NCI-H226 (cell line): ENCODE data around the gene ATG7.
"Not testable (repeated sequence)": the region's sequence is repeated elsewhere in the genome, so short reads cannot be mapped to it uniquely, and the experiment has no call there.

Experiments used
- DNase-seq: peaks from one replicate; pipeline ENCODE4 v3.0.0-alpha.2; 2015

Gene ATG7

DNA sequence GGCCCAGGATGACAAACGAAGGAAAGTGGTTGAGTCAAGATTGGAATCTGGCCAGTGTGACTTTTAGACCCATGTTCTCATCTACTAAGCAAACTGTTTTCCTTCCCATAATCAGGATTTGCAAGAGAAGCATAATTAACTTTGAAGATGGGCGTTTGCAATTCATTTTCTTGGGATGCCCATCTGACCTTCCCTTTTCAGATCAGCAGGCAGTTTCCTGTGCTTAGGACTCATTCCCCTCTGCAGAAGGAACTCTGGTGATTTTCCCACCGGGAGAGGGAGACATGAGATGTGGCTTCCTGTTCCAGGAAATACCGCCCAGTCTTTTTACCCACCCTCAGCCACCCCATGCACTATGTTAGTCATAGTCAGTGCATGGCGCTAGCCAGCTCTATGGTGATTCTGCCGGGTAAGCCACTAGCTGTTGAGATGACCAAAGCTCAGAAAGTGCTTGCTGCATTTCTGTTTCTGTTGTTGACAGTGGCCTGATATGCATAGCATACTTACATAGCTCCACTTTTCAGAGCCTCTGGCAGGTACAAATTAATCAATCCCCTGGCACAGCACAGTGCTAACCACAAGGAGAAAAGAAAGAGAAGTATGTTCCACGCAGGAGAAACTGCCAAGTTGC is 242.1 kb downstream of the ATG7 start:
- DNase-seq: peak; percentile 86

DNA sequence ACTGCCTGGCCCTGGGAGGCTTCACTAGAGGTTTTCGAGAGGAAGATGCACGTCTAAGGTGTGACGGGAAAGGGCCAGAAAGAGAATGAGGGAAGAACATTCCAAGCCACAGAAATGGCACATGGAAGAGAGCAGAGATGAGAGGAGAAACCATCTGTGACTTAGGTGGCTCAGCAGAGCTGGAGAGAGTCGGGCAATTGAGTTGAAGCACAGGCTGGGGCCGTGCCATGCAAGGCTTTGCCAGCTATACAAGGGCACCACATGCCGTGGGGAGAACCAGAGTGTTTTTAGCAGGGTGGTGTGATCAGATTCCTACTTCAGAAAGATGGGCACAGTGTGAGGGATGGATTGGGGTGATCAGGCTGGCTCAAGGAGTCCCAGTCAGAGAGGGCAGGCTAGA is 245.4 kb downstream of the ATG7 start:
- no peak for DNase-seq

DNA sequence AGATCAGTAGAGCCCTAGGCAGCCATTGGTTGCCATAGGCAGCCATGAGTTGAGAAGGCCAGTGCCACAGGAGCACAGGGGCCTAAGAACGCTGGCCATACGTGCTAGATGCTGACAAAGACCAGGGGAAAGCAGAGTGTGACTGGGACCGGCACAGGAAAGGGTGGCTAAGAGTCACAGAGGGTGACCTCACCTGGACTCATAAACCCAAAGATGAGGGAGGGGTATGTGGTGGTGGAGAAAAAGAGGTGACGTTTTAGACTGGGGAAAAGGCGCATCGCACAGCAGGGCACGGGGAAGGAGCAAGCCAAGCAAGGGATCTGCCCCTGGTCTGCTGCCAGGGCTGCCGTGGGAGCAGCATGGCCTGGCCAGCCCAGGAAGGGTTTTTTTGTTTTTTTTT is 249.0 kb downstream of the ATG7 start:
- no peak for DNase-seq

DNA sequence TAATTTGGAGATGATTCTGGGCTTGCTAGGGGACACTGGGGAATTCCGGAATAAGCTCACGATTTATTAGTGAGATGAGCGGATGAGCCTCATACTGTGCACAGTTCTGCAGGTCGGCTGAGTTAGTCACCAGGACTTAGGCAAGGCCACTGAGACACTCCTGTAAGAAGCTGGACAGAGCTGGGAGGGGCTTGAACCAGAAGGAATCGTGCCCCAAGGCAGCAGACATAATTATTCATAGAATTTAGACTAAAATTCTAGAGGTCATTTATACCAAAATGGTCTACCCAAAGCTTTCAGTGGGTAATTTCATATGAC is 250.2 kb downstream of the ATG7 start:
- DNase-seq: no peak

DNA sequence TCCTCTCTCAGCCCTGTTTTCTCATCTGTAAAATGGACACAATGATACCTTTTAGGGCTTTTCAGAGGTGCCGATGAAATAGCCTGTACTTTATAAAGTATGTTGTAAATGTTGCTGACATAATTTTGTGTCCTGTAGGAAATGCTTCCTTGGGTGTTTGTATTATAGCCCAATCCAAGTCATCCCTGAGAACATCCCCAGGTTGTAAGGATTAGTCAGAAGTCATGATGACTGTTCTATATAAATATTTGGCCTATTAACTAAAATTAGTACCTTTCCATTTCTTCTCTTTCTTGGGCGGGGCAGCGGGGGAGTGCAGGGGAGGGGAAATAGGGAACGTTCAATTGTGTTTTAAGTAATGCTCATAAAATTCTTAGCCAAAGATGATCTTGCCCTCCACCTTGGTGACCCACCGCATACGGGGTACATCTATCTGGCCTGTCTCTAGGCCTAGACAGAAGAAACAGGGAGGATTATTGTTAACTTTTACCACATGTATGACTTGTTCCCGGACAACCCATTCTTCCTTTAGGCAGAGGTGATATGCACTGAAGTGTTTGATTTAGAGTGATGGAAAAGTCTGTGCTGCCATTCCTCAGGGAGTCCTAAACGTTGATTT is 250.9 kb downstream of the ATG7 start:
- peak; percentile 29 for DNase-seq

DNA sequence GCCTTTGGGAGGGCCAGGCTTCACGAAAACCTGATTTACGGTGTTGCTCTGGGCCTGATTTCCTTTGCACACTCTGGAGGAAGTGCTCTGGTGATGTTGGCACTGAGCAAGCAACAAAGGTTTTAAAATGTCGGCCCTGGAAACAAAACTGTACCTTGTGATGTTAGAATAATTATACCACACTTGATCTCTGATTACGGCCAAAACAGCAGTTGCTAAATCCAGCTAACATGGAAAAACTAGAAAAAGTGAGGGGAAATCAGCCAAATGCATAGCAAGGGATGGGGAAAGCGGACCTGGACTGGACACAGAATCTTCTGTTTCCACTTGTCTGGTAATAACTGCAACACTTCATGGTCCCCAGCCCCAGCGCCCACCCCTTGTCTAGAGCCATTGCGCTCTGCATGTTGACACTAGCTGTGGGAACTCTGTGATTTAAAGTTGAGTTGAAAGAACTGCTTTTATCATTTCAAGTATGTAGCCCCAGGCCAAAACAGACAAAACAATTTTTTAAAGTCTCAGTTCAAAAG is 251.4 kb downstream of the ATG7 start:
- no peak for DNase-seq

DNA sequence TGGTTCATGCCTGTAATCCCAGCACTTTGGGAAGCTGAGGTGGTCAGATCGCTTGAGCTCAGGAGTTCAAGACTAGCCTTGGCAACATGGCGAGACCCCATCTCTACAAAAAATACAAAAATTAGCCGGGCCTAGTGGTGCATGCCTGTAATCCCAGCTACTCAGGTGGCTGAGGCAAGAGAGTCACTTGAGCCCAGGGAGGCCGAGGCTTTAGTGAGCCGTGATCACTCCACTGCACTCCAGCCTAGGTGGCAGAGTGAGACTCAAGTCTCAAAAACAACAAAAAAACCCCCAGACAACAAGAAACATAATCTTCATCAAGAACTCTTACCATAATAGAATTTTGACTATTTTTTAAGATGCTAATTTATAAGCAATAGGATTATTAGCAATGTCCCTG is 253.9 kb downstream of the ATG7 start:
- DNase-seq: not testable (repeated sequence)

DNA sequence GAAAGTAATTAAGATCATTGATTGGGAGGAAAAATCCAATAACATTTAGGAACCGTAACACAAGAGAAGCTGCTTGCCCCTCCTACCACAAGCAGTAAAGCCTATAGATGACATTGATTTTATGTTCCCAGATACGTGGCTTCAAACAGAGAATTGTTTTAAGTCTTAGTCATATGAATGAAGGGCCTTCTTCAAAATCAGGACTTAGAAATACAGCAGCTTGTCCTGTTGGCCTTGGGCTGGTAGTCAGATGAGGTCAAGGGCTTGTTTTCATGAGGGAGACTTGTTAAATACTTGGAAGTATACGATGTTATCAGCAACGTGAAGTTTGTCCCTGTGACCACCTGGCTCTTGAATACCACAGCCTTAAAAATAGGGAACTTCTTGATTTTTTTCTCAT is 257.1 kb downstream of the ATG7 start:
- no peak for DNase-seq

DNA sequence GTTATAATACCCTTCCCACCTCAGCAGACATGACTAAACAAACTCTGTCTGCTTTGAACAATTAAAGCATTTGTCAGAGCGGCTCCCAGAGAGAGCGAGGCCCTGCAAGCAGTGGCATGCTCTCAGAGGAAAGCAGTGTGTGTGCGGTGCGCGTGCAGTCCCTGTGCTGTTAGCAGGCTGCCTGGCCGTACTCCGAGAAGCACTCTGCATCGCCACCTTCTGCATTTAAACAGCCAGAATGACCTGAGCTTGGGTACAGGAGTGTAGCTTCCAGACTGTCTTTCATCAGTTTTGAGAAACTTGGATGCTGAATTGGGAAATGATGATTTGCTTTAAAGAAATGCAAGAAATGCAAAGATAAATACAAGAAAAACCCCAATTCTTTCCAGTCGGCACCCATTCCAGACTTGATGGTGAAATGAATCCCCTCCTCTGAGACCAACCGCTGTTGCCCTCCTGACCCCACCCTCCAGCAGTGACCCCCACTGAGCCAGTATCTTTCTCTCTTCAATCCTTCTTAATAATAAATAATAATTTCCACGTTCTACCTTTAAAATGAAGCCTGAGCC is 258.0 kb downstream of the ATG7 start:
- no peak for DNase-seq

DNA sequence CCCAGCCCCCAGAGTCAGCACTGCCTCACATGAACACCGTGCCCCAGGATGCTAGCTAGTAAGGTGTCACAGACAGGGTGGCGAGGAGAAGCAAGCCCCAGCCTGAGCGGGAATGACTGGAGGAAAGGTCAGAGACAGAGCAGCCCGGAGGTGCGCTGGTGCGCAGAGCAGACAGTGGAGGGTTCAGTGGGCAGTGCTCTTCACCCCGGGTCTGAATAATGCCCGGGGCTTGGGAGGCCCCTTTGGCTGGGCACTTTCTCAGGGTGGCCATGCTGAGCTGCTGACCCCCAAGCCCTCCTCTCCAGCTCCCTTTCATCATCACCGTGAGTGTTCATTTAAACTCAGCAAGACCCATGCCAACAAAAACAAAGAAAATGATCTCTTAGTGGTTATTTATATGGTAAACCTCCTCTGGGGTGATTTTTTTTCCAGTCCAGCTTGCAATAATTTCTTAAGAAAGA is 260.8 kb downstream of the ATG7 start:
- no peak for DNase-seq

DNA sequence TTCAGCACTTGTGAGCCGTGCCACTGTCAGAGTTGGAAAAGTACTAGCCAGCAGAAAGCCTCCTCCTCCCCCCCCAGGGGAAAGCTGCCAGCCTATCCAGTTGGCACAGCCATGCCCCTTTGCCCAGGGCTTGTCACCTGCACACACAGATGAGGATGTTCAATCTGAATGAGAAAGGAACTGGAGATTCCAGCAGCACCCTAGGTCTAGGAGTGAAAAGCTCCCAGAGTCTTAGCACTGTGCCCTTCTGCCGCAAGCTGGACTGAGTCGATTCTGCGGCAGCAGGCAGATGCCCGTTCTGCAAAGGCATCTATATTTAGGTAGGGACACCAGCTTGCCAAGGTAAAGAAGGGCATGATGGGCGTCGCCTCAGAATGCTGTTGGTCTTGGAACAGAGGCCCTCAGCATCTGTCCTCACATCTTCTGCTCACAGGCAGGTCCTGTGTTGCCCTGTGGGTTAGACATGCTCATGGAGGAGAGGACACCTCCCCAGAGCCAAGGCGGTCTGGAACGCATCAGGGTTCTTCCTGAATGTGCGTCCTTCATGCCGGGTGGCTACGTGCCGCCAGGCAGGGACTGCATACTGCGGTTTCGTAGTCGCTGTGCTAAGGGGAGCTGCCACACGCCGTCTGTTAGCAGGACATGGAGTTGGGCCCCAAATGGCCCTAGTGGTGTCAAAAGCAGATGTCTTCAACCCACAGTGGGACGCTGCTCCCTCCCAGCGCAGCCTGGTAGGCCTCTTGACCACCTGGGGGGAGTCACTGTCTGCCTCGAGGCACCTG is 262.0 kb downstream of the ATG7 start:
- no peak for DNase-seq

DNA sequence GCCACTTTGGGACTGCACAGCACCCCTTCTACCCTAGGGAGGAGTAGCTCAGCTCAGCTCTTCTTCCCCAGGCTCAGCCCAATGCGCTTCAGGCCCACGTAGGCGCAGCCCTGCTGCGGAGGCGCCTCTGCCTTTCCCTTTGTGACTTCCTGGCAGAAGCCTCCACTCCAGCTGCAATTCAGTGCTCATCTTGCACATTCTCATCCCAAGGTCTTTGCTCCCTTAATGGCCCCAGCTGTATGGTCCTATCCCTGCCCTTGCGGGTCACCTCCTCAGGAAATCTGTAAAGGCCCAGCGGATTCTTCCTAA is 262.6 kb downstream of the ATG7 start:
- no peak for DNase-seq

DNA sequence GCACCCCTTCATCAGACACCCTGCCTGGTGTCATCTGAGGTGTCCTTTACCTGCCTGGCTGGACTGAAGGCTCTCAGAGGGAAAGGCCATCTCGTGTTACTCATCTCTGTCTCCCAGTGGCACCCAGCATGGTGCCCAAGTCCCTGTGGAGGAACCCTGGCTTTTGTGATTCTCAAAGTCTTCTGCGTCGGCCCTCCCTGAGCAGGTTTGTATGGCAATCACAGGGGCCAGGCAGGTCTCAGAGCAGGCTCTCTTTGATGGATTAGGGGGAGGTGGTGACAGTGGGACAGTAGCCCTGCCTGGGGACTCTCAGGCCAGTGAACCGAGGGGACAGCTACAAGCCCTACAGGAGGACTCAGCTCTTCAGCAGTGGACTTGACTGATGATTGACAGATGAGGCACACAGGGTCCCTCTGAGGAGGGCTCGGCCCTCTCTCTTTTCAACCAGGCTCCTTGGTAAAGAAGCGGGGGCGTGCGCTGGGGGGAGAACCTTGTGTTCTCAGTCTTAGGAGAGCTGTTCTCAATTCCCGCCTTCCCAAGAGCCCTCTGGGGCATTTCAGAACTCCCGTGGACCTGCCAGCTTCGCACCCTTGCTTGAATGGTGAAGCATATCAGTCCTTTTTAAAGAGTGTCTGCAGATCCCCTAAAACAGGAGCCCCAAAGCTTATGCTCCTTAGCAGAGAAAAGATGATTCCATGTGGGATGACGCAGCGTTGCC is 263.2 kb downstream of the ATG7 start:
- DNase-seq: no peak

DNA sequence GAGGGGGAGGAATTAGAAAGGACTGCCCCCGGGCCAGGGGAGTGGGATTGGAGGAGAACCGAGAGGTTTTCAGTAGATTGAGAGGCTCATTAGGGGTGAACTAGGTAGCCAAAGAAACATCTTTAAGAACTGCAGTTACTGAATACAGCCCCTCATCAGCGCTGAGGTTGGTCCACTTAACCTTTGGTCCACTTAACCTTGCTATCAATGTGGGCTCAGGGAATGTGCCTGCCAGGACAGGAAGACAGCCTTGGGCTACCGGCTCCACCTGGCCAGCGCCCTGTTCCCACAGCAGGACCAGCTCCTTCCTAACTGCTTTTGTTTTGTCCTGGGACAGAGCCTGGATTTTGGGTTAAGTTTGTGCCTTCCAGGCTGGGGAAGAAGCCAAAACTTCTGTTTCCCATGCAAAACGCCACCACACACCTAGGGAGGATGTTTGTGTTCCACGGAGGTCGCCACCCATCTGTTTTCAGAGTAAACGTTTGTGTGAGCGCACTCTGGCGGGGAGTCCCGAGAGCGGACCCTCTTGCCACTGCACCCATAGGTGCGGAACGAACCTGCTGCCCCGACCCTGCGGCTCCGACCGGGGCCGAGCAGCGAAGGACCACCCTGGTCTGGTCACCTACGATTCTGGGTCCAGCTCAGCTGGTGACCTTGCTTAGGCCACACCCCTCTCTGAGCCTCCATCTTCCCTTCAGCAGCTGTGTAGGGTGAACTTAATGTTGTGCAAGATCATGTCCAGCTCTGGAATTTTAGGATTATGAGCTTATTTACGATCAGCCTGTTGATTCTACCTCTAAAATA is 264.1 kb downstream of the ATG7 start:
- DNase-seq: no peak

DNA sequence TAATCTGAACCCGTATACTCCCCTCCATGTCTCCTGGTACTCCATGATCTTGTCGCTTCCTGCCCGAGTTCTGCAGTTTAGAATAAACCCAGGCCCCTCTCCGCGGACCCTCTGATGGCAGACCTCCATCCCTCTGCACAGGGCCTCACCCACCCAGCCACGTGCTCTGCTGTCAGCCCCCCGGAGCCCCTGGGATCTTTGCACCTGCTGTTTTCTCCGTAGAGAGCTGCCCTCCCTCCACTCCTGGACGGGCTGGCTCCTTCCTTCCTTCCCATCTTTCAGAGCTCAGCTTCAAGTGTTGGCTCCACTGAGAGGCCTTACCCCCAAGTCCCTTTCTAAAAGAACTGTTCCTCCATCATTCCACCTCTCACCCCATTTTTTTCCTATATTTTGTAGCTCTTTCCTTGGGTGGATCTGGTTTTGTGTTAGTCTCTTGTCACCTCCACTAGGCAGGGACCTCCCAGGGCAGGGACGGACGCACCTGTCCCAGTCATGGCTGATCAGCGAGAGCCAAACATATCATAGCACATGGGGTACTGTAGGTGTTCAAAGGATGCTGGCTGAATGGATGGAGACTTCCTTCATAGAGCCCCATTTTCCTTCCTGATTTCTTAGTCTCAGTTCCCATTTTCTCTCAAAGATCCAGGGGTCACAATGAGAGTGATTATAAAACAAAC is 264.9 kb downstream of the ATG7 start:
- no peak for DNase-seq

DNA sequence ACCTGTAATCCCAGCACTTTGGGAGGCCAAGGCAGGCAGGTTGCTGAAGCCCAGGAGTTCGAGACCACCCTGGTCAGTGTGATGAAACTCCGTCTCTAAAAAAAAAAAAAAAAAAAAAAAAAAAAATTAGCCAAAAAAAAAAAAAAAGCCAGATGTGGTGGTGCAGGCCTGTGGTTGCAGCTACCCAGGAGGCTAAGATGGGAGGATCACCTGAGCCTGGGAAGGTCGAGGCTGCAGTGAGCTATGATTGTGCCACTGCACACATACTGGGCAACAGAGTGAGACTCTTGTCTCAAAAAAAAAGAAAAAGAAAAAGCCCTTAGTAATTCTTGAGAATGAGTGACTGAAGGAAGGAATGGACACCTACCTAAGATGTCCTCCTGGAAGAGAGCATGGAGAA is 266.4 kb downstream of the ATG7 start:
- no peak for DNase-seq

DNA sequence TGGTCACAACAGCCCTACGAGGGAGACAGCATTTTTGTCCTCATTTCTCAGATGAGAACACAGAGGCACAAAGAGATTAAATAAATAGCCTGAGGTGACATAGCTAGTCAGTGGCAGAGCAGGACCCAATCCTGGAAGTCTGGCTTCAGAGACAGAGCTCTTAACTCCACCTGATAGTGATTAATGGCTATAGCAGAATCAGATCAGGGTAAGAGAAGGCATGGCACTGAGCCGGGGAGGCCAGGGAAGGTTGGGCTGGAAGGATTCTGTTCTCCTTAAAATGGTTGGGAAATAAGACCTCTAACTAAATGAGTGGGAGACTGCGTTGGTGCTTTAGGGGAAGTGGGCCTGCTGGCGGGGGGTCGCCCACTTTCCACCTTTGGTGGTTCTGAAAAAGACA is 267.0 kb downstream of the ATG7 start:
- DNase-seq: no peak

DNA sequence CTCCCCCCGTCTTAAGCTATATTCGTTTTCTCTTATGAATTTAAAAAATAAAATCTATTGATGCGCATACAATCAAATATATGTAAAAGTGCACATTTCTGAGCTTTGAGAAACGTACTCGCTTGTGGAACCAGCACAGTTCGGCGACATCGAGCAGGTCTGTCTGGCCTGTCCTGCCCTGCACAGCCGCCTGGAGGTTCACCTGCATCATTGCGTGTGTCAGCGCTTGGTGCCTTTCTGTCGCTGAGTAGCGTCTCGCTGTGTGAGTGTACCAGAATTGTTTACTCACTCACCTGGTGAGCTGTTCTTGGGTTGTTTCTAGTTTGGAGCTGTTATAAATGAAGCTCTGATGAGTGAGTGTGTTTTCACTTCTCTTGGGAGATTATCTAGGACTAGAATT is 267.5 kb downstream of the ATG7 start:
- no peak for DNase-seq

DNA sequence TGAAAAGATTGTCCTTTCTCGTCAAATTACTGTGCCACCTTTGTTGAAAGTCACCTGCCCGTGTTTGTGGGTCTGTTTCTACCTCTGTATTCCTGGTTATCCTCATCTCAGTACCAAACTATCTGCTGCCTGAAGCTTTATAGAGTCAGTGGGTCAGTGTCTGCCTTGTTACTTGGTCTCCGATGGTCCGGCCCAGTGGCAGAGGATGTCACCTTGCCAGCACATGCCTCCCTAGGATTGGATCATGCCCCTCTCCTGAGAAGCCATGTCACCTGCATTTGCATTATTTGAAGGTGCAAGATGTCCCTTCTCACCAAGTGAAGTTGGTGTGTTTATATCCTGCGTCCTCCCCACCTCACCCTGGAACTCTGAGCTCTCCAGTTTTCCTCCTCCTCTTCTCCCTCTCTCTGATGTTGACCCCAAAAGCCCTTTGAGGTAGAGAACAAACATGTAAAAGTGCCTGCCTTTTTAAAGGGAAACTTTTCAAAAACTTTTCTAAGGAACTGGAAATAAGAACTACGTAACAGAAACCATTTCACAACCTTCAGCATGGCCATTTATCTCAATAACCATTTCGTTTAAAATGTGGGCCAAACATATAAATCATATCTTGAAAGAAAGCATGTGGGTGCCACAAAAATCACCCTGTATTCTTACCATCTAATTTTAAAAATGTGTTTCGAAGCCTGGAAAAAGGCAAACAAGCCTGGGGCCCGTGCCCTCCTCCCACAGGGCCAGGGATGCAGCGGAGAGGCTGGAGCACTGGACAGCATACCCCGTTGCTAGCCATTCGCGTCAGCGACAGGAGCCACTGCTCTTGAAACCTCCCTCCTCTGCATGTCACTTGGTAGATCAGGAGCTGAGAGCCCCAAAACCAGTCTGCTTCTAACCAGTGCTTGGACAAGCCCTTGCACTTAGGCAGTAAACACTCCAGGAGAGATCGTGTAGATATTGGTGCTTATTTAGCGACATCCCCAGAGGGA is 269.4 kb downstream of the ATG7 start:
- DNase-seq: no peak

DNA sequence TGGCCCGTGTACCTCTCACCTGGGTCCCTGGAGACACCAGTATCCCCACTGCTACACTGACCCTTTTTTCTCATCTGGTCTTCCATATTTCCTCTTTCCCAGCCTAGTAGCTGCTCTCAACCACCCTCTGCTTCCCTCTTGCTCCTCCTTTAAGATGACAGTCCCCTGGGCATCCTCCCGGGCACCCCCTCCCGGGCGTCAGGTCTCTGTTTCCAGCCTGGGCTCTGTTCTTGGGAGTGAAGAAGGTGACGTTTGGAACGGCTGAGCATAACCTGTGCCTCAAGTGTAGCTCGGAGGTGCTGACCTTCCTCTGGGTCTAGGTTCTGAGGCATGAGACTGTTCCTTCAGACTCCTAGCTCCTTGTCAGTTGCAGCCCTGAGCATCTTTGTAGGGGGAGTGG is 270.4 kb downstream of the ATG7 start:
- no peak for DNase-seq
